Epidermal melanocyte (primary cell): ENCODE measurements around the gene GPR162.

ENCODE experiments used
- DNase-seq: peaks from one replicate; pipeline ENCODE4 v3.0.0; 2011; ENCODE audit warnings: low spot score; ENCODE audit not compliant: insufficient read length

Gene GPR162

DNA sequence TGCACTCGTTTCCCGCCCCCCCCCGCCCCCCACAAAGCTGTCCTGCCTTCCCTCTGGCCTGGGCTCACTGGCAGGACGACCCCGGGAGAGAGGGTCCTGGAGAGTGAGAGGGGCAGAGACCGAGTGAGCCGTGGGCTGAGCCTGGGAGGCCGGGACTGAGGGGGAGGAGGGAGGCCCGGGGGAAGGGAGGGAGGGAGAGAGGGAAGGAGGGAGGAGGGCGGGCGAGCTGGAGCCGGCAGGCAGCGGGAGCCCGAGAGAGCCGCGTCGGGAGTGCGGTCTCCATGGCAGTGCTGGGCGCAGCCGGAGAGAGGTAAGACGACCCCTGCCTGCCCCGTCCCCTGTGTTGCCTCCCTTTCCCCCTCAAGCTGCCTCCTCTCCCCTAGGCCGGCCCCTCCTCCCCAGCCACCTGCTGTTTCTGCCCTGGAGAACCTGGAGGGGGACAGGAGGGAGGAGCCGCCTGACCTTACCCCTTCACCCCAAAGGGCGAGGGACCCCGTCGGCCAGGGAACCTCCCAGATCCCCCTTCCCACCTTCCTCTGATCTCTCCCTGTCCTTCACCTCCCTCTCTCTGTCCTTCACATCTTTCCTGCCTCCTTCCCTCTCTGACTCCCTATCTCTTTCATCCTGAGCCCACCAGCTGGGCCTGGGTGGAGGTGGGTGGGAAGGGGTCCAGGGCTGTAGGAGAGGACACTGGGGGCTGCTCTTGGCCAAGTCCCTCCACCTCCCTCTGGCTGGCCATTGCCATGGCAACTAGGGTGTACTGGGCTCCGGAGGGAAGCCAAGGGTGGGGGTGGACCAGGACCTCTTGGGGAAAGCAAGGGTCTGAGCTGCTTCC lies at the start of gene GPR162:
GPR162 (plus strand) TSS at position 231 of the 835 bp plus-strand sequence. CDS start 2,078 bp downstream, outside the sequence.
- peak; percentile 41 for DNase-seq

DNA sequence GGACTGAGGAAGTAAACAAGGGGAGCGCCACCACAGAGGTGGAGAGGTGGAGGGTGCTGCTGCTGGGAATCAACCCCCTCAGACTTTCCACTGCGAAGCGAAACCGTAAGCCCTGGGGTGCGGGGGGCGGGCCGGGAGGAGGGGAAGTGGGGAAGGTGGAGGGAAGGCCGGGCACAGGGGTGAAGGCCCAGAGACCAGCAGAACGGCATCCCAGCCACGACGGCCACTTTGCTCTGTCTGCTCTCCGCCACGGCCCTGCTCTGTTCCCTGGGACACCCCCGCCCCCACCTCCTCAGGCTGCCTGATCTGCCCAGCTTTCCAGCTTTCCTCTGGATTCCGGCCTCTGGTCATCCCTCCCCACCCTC lies 49.3 kb upstream of the GPR162 start, which contains the start of gene LAG3:
LAG3 (plus strand) TSS at position 190 of the 365 bp plus-strand sequence. CDS start 333 bp downstream, outside the sequence.
- DNase-seq: no peak

DNA sequence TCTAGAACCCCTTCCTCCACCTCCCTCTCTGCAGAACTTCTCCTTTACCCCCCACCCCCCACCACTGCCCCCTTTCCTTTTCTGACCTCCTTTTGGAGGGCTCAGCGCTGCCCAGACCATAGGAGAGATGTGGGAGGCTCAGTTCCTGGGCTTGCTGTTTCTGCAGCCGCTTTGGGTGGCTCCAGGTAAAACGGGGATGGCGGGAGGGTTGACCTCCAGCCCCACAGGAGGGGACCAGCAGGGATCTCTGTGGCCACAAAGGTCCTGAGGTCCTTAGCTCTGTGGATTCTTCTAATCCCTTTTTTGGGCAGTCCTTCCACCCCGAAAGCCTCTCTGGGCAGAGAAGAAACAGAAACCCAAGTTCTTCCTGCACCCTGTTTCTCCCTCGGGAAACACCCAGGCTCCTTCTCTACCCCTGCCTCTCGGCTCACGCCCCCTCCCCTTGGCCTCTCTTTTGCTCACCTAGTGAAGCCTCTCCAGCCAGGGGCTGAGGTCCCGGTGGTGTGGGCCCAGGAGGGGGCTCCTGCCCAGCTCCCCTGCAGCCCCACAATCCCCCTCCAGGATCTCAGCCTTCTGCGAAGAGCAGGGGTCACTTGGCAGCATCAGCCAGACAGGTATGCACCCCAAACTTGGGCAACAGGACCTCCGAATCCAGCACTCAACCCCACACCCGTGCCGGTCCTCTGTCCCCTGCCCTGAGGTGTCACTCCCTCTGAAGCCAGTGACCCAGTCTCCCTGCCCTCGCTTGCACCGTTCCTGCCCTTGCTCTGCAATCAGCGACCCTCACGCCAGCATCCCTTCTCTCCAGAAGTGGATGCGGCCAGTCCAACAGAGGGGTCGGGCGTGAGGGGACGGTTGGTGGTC lies 48.7 kb upstream of the GPR162 start:
- no peak for DNase-seq

GRCh38 chr12:6773590-6774351 lies 47.9 kb upstream of the GPR162 start:
- no peak for DNase-seq

DNA sequence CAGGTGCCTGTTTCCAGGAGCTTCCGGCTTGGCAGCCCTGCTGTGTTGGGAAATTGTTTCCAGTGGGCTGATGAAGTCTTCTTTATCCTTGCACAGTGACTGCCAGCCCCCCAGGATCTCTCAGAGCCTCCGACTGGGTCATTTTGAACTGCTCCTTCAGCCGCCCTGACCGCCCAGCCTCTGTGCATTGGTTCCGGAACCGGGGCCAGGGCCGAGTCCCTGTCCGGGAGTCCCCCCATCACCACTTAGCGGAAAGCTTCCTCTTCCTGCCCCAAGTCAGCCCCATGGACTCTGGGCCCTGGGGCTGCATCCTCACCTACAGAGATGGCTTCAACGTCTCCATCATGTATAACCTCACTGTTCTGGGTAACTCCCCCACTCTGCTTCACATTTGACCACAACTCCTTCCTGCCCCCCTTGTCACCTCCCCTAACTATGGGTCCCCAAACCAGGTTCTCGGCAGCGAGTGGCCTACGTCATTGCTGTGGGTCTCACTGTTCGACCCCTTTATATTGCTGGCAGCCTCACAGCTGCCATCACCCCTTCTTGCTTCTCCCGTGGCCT lies 47.0 kb upstream of the GPR162 start:
- no peak for DNase-seq

- DNase-seq: no peak
Measured at GRCh38 chr12:6775185-6776174, 46.1 kb upstream of the GPR162 start.

GRCh38 chr12:6777386-6777785 lies 44.2 kb upstream of the GPR162 start:
- DNase-seq: no peak

DNA sequence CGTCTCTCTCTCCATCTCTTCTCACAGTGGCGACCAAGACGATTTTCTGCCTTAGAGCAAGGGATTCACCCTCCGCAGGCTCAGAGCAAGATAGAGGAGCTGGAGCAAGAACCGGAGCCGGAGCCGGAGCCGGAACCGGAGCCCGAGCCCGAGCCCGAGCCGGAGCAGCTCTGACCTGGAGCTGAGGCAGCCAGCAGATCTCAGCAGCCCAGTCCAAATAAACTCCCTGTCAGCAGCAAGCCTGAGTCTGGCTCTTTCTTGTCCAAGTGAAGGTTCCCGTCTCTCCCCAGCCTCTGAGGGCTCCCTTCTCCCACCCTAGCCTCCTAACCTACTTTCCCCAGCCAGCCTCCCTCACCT lies 43.4 kb upstream of the GPR162 start:
- no peak for DNase-seq

DNA sequence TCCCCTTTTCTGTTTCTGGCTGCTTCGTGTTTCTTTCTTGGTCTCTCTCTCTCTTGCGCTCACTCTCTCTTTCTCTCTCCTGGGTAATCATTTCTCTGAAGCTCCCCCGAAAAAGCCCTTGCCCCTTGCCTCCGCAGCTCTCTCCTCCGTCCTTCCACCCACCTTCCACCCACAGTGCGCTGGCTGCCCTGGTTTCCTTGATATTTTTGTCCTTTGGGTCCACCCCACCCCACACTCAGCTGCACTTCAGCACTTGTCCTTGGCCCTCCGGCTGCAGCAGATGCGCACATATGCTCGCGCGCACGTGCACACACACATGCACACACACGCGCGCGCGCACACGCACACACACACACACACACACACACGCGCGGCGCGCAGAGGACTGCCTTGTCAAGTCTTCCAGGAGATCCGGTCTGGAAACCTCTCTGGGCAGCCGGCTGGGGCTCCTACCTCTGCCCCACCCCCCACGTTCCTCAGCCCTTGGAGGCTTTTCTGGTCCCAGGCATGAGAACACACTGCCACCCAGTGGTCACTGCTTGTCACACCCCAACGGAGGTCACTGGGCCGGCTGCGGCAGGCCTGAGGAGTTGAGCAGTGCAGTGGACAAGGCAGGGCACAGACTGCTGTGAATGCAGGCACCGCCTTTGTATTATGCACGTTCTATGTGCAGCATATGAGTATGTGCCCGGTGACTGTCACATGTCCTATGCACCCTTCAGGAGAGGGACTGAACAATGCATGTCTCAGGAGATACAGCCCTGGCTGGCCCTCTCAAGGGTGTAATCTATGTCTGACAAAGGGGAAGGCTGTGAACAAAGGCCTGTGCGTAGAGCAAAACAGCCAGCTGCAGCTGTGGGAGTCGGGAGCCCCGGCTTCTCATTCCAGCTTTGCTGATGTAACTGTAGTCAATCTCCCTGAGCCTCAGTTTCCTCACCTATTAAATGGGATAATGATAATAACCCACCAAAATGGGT lies 42.8 kb upstream of the GPR162 start:
- DNase-seq: peak; percentile 92

- DNase-seq: no peak
Measured at GRCh38 chr12:6779708-6780432, 41.8 kb upstream of the GPR162 start.

DNA sequence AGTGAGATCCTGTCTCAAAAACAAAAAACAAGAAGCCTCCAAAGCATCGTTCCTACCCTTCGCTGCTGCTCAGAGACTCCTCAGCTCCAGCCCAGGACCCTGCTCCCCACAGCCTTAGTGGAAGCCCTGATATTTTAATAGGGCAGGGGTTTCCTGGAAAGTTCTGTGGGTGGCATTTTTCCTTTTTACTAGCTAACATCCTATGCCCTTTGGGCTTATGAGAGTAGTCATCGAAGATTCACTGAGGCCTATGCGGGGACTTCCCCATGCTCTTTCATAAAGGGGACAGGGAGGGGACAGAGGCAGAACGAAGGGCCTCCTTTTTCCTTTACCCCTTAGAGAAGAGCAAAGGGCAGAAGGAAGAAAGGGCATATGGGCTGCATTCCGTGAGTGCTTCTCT lies 41.0 kb upstream of the GPR162 start:
- no peak for DNase-seq

DNA sequence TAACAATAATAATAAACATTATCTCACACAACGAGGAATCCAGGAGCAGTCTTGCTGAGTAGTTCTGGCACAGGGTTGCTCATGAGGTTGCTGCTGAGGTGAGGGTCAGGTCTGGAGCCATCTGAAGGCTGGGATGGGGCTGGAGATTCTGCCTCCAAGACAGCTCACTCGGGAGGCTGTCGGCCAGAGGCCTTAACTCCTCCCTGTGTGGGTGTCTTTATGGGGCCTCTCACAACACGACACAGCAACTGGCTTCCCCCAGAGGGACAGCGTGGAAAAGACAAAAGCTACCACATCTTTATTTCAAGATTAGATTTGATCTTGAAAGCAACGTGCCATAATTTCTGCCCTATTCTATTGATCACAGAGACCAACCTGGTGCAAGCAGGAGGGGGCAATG lies 39.5 kb upstream of the GPR162 start:
- DNase-seq: no peak

- DNase-seq: no peak
Measured at GRCh38 chr12:6782850-6783566, 38.6 kb upstream of the GPR162 start.

DNA sequence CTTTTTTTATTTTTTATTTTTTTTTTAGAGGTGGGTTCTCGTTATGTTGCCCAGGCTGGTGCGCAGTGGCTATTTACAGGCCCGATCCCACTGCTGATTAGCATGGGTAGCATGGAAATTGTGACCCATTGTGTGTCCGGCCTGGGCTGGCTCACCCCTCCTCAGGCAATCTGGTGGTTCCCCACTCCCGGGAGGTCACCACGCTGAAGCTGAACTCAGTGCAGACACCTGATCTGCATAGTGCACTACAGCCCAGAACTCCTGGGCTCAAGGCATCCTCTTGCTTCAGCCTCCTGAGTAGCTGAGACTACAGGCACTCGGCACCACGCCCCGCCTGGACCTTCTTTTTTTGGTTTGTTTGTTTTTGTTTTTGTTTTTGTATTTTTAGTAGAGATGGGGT lies 37.8 kb upstream of the GPR162 start:
- no peak for DNase-seq

- DNase-seq: no peak
Measured at GRCh38 chr12:6784296-6784695, 37.3 kb upstream of the GPR162 start.

GRCh38 chr12:6784761-6785160 lies 36.9 kb upstream of the GPR162 start:
- no peak for DNase-seq

GRCh38 chr12:6786416-6787094 lies 35.1 kb upstream of the GPR162 start:
- DNase-seq: no peak
